Measurements from ENCODE around the gene GPR180.

DNA sequence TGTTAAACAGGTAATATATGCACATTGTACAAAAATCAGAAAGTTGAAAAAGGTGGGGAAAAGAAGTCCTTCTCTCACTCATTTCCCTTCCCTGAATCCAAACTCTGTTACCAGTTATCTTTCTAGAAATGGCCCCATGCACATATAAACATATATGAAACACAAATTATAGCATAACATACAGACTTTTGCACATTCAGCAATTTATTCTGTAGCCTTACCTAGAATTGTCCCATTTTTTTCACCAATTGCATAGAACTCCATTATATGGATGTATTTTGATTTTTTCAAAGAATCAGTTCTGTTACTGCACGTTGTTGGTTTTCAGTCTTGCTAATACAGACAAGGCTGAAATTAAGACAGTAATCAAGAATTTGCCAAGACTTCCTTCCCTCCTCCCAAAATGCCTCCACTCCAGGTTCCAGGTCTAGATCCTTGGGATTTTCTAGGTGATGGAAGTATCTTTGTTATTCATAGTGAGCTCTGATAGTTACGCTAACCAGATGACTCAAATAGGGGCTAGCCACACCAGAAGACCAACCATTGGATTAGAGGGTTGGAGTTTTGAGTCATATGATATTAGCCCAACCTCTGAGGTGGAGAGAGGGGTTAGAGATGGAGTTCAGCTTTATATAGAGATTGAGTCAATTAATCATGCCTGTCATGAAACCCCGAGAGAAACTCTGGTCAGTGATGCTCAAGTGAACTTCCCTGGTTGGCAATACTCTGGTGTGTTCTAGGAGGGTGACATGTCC is 30.7 kb downstream of the GPR180 start:
- TF ChIP-seq POLR2A (IDR thresholded peaks at IDR 0.05) (no peak), EP300 (IDR thresholded peaks at IDR 0.05) (no peak), POLR2AphosphoS5 (IDR thresholded peaks at IDR 0.05) (no peak)
- TF ChIP-seq, protein P1, sequence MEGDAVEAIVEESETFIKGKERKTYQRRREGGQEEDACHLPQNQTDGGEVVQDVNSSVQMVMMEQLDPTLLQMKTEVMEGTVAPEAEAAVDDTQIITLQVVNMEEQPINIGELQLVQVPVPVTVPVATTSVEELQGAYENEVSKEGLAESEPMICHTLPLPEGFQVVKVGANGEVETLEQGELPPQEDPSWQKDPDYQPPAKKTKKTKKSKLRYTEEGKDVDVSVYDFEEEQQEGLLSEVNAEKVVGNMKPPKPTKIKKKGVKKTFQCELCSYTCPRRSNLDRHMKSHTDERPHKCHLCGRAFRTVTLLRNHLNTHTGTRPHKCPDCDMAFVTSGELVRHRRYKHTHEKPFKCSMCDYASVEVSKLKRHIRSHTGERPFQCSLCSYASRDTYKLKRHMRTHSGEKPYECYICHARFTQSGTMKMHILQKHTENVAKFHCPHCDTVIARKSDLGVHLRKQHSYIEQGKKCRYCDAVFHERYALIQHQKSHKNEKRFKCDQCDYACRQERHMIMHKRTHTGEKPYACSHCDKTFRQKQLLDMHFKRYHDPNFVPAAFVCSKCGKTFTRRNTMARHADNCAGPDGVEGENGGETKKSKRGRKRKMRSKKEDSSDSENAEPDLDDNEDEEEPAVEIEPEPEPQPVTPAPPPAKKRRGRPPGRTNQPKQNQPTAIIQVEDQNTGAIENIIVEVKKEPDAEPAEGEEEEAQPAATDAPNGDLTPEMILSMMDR (IDR thresholded peaks at IDR 0.05) = no peak
